Left ventricle myocardium inferior (tissue), 1 donor: ENCODE data around the gene EFR3B. TPM values are rescaled to one million over a fixed set of nuclear protein-coding genes. Genes with fewer than 3 reads are reported as not detected.

ENCODE experiments used
- DNase-seq: peaks from one replicate; pipeline ENCODE4 v3.0.0-alpha.2; 2020
- H3K27ac ChIP-seq: fragments of 200-600 bp; replicated peaks from 2 replicates; pipeline ENCODE4 v1.8.0; 2021
- H3K27me3 ChIP-seq: fragments of 200-600 bp; 2 replicates; pipeline ENCODE4 v1.8.0; 2021; ENCODE audit warnings: low read depth
- H3K36me3 ChIP-seq: fragments of 200-600 bp; 2 replicates; pipeline ENCODE4 v1.8.0; 2021
- H3K4me1 ChIP-seq: fragments of 200-600 bp; 2 replicates; pipeline ENCODE4 v1.8.0; 2021
- H3K4me3 ChIP-seq: fragments of 200-600 bp; 2 replicates; pipeline ENCODE4 v1.8.0; 2021; ENCODE audit warnings: mild to moderate bottlenecking, moderate library complexity
- H3K9me3 ChIP-seq: fragments of 200-600 bp; replicated peaks from 2 replicates; pipeline ENCODE4 v1.8.0; 2021
- intact Hi-C: fragments of 100-400 bp; cut with micrococcal nuclease; formaldehyde crosslinking; loops from one replicate; pipeline ENCODE4 v1.11.0; 2022
- total RNA-seq: library from RNA; stranded (reverse); fragmentation: NEBNext Ultra II Directional; extraction: Animal tissue kit (Norgen Biotek cat#: 25700); gene quantifications from one replicate; pipeline ENCODE4 v1.2.1, GENCODE V29; 2021
- TF ChIP-seq, protein P1 (sequence below): fragments of 200-600 bp; IDR thresholded peaks from 2 replicates; pipeline ENCODE4 v1.8.0; 2021; ENCODE audit warnings: antibody characterized with exemption, mild to moderate bottlenecking, borderline replicate concordance
- donor health status: DM: no; HTN: yes; CAD: no; lungs with severe emphysema.

The EFR3B gene
- total RNA-seq, 1 donor from 2014 or later, result 8.7 TPM

DNA sequence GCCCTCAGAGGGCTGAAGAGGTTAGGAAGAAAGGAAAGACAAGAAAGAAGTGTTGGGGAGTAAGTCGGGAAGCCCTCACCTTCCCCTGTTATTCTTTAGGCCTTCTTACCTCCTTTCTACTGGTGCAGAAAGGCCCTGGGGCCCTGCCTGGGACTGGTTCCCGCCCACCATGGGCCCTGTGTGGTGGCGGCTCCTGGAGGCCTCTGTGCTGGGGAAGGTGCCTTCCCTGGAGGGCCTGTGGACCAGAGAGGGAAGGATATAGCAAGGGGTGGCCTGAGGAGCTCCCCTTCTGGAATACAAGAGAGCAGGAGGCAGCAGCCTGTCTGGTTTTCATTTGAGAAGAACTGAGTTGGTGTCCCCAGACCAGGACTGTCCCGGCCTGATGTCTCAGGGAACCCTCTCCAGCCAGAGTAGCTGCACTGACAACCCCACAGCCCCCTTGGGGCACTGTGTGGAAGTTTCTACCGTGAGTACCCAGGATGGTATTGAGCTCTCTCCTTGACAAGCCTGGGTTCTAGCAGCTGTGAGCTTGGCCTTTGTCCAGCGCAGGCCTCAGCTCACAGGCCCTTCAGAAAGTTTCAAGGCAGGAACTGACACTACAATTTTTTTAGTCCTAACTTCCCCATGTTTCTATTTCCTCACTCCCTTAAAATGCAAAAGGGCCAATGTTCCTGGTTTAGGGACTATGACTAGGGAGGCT is 47.1 kb downstream of the EFR3B start:
- H3K36me3 ChIP-seq, result peaks cover 3% of the 10 kb centered on the region
- intact Hi-C loops, result no loop called here
- no peaks in the 10 kb centered on the region for H3K9me3 ChIP-seq
- no peak overlapping the region for H3K27ac ChIP-seq
- no peak for DNase-seq
- H3K4me3 ChIP-seq, result no peak overlapping the region
- TF ChIP-seq, protein P1, sequence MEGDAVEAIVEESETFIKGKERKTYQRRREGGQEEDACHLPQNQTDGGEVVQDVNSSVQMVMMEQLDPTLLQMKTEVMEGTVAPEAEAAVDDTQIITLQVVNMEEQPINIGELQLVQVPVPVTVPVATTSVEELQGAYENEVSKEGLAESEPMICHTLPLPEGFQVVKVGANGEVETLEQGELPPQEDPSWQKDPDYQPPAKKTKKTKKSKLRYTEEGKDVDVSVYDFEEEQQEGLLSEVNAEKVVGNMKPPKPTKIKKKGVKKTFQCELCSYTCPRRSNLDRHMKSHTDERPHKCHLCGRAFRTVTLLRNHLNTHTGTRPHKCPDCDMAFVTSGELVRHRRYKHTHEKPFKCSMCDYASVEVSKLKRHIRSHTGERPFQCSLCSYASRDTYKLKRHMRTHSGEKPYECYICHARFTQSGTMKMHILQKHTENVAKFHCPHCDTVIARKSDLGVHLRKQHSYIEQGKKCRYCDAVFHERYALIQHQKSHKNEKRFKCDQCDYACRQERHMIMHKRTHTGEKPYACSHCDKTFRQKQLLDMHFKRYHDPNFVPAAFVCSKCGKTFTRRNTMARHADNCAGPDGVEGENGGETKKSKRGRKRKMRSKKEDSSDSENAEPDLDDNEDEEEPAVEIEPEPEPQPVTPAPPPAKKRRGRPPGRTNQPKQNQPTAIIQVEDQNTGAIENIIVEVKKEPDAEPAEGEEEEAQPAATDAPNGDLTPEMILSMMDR, result no peak
- no peaks in the 10 kb centered on the region for H3K27me3 ChIP-seq
- peaks cover 19% of the 10 kb centered on the region for H3K4me1 ChIP-seq

DNA sequence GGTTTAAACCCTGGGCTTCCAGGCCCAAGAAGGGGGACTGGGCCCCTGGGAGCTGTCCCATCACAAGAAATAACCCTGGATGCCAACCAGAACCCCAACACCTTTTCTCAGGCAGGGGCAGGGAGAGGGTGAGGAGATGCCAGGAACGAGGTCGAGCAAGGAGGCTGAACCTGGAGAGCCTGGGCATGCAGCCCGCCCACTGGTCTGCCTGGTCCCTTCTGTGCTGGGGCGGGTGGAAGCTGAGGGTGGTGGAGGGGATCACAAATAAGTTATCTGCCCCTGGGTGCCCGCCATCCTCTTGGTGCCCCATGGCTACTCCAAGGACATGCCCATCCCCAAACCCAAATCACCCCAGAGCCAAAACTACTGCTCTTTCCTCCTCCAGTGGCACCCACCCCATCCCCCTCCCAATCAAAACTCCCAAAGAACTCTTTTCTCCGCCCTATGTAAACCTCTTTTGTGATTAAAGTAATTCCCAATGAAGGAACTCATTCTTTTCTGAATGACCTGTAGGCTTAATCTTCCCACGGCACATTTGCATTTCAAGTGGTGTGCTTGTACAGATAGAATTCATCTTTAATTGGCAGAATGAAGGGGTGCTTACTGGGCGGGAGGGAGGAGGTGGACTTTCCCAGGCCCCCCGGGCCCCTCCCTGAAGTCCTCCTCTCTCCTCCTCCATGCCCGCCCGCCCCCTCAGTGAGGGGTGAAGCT is 47.9 kb downstream of the EFR3B start:
- H3K27ac ChIP-seq, result no peak overlapping the region
- H3K4me1 ChIP-seq, result peaks cover 19% of the 10 kb centered on the region
- no peak for DNase-seq

DNA sequence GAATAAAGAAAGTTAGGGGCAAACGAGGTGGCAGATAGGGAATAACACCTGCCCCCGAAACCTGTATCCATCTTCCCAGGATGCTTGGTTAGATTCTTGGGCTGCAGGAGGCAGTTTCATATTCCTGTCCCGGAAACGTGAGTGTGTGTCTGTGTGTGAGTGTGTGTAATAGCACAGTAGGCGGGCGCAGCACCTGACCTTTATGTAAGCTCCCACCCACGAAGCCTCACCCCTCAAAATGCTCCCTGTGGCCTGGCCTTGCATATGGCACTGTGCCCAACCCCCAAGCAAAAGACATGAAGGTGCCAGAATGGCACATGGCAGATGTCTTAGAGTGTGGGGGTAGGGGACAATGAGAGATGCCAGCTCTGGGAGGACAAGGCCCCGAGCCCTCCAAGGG is 48.9 kb downstream of the EFR3B start:
- TF ChIP-seq, protein P1, result no peak
- intact Hi-C loops, result no loop called here
- Histone ChIP-seq H3K36me3 (peaks cover 3% of the 10 kb centered on the region), H3K27me3 (no peaks in the 10 kb centered on the region), H3K4me3 (no peak overlapping the region), H3K9me3 (no peaks in the 10 kb centered on the region), H3K4me1 (peaks cover 19% of the 10 kb centered on the region), H3K27ac (no peak overlapping the region)
- DNase-seq, result no peak

More for the DNA sequence above, 47.9 kb downstream of the EFR3B start:
- intact Hi-C loops, result no loop called here
- Histone ChIP-seq H3K4me3 (no peak overlapping the region), H3K27me3 (no peaks in the 10 kb centered on the region), H3K36me3 (peaks cover 3% of the 10 kb centered on the region), H3K9me3 (no peaks in the 10 kb centered on the region)
- TF ChIP-seq, protein P1, result no peak

DNA sequence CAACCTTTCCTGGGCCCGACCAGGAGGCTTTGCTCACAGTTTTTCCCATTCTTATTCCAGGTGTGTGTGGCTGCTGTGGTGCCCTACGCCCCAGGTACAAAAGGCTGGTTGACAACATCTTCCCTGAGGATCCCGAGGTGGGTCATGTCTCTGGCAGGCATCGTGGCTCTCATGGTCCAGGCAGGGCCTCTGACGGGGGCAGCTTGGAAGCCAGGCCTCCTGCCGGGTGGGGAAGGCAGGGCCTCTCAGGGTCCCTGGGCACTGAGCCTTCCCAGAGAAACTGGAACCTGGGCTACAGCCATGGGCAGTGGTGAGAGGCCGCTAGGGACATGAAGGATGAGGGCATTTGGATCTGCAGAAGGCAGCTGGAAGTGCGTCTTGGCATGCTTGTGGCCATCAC is 49.4 kb downstream of the EFR3B start:
- H3K27me3 ChIP-seq, result no peaks in the 10 kb centered on the region
- intact Hi-C loops, result no loop called here
- peaks cover 19% of the 10 kb centered on the region for H3K4me1 ChIP-seq
- TF ChIP-seq, protein P1, result no peak
- H3K36me3 ChIP-seq, result peaks cover 3% of the 10 kb centered on the region
- H3K9me3 ChIP-seq, result no peaks in the 10 kb centered on the region
- no peak overlapping the region for H3K27ac ChIP-seq
- no peak overlapping the region for H3K4me3 ChIP-seq
- no peak for DNase-seq

DNA sequence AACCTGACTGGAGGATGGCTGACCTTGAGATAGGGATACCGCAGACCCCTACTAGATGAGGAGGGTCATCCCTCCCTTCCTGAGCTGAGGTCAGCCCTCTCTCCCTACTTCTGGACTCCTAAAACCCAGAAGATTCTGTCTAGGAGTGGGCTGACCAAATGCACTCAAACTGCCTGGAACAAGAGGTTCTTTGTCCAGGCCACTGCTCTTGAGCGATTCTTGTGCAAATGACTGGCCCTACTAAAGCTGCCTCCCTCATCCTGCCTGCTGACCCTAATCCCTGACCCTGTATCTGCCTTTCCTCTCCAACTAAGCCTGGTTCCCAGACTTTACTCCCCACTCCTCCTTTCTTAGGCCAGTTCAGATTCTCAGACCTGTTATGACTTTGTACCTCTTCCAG is 56.2 kb downstream of the EFR3B start:
- intact Hi-C loops, result no loop called here
- Histone ChIP-seq H3K27me3 (no peaks in the 10 kb centered on the region), H3K4me1 (peaks cover 20% of the 10 kb centered on the region), H3K36me3 (no peaks in the 10 kb centered on the region), H3K9me3 (no peaks in the 10 kb centered on the region), H3K4me3 (no peak overlapping the region), H3K27ac (peak overlapping the region; percentile 81)
- DNase-seq, result no peak
- TF ChIP-seq, protein P1, result no peak
